Mucosa of rectum (tissue), 2 donors: ENCODE results near the gene ST6GALNAC1.
"Not testable (repeated sequence)": the region's sequence is repeated elsewhere in the genome, so short reads cannot be mapped to it uniquely, and the experiment has no call there.

Experiments
- H3K27ac ChIP-seq, 2 donors: one replicate each; pipeline ENCODE4 v1.7.0; 2013; ENCODE audit warnings: inconsistent platforms in 2 of 2, low read depth in 2 of 2, low read length in 2 of 2
- H3K27me3 ChIP-seq, 2 donors: one replicate each; pipeline ENCODE4 v1.7.0; 2013; ENCODE audit warnings: low read length in 2 of 2; ENCODE audit not compliant: control insufficient read depth in 2 of 2, insufficient read depth in 2 of 2
- H3K36me3 ChIP-seq, 2 donors: one replicate each; pipeline ENCODE4 v1.7.0; 2013; ENCODE audit warnings: low read length in 2 of 2; ENCODE audit not compliant: control insufficient read depth in 2 of 2, insufficient read depth in 2 of 2
- H3K4me1 ChIP-seq, 2 donors: one replicate each; pipeline ENCODE4 v1.7.0; 2013; ENCODE audit warnings: low read length in 2 of 2, mild to moderate bottlenecking in 1 of 2; ENCODE audit not compliant: control insufficient read depth in 2 of 2, insufficient read depth in 2 of 2
- H3K4me3 ChIP-seq, 2 donors: one replicate each; pipeline ENCODE4 v1.7.0; 2013; ENCODE audit warnings: low read length in 2 of 2
- H3K9ac ChIP-seq, 2 donors: one replicate each; pipeline ENCODE4 v1.7.0; 2013; ENCODE audit warnings: low read length in 2 of 2, low read depth in 1 of 2, mild to moderate bottlenecking in 1 of 2
- H3K9me3 ChIP-seq, 2 donors: one replicate each; pipeline ENCODE4 v1.7.0; 2013; ENCODE audit warnings: low read length in 2 of 2; ENCODE audit not compliant: control insufficient read depth in 2 of 2
- donor health status: healthy.
- donor health status: Normal muscosa, but diverticular disease.

Gene ST6GALNAC1

DNA sequence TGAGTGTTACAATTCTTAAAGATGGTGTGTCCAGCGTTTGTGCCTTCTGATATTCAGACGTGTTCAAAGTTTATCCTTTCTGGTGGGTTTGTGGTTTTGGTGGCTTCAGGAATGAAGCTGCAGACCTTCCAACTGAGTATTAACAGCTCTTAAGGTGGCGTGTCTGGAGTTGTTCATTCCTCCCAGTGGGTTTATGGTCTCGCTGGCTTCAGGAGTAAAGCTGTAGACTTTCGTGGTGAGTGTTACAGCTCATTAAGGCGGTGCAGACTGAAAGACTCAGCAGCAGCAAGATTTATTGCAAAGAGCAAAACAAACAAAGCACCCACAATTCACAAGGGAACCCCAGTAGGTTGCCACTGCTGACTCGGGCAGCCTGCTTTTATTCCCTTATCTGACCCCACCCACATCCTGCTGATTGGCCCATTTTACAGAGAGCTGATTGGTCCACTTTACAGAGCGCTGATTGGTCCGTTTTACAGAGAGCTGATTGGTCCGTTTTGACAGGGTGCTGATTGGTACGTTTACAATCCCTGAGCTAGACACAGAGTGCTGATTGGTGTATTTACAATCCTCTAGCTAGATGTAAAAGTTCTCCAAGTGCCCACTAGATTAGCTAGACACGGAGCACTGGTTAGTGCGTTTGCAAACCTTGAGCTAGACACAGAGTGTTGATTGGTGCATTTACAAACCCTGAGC, 29.3 kb downstream of the ST6GALNAC1 start:
- not testable (repeated sequence) for H3K4me1 ChIP-seq, H3K9ac ChIP-seq, H3K36me3 ChIP-seq, H3K27me3 ChIP-seq, H3K27ac ChIP-seq, H3K4me3 ChIP-seq, H3K9me3 ChIP-seq

DNA sequence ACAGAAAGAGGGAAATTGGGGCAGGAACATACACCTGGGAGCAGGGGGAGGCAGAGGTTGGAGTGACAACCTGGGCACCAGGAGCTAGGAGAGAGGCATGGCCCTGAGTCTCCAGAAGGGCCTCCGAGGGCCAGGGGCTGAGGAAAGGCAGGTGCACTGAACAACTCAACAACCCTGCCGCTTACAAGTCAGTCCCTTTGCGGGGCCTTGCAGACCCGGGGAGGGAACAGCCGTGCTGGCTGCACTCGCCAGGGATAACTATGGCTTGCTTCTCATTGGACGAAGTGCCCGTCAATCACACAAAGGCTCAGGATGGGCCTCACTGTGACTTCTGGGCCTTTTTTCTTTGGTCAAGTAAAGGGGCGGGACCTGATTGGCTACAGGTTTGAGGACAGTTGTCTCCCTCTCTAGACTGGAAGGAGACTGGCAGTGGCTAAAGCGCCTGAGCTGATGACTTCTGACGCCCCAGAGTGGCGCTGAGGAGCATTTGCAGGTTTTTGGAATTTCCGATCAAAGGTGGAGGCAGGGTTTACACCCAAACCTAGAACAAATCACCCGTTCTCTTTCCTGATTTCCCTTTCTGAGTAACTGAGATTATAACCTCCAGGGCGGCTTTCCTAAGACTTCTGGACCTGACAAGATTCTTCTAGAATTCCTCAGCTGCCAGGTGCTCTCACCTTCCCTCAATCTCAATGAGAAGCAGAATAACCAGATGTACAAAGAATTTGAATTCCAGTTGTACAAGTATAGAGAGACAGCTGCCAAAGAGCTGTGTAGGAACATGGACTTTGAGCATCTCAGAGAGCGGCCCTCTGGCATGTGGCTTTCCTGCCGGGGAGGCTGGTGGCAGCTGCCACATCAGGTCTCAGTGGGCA, 30.3 kb downstream of the ST6GALNAC1 start:
- H3K9me3 ChIP-seq: no peaks in the 10 kb centered on the region
- H3K27ac ChIP-seq: no peak overlapping the region
- H3K36me3 ChIP-seq: no peaks in the 10 kb centered on the region
- H3K4me1 ChIP-seq: no peaks in the 10 kb centered on the region
- no peak overlapping the region for H3K4me3 ChIP-seq
- no peaks in the 10 kb centered on the region for H3K27me3 ChIP-seq
- H3K9ac ChIP-seq: no peak overlapping the region

DNA sequence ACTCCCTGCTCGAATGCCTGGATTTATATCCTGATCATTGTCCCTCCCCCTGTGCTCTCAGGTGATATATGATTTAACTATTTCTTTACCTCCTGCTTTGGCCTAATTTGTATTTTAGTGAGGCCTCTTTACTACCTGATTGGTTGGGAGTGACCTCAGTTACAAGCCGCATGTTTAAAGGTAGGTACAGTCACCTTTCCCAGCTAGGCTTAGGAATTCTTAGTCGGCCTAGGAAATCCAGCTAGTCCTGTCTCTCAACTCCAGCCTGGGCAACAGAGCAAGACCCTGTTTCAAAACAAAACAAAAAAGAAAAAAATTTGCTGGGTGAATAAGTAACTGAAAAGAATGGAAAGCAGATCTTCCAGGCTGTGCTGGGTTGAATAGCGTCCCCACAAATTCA, 31.1 kb downstream of the ST6GALNAC1 start:
- Histone ChIP-seq H3K27me3 (no peaks in the 10 kb centered on the region), H3K9me3 (no peaks in the 10 kb centered on the region), H3K4me3 (no peak overlapping the region), H3K27ac (no peak overlapping the region), H3K9ac (no peak overlapping the region), H3K4me1 (no peaks in the 10 kb centered on the region), H3K36me3 (no peaks in the 10 kb centered on the region)

DNA sequence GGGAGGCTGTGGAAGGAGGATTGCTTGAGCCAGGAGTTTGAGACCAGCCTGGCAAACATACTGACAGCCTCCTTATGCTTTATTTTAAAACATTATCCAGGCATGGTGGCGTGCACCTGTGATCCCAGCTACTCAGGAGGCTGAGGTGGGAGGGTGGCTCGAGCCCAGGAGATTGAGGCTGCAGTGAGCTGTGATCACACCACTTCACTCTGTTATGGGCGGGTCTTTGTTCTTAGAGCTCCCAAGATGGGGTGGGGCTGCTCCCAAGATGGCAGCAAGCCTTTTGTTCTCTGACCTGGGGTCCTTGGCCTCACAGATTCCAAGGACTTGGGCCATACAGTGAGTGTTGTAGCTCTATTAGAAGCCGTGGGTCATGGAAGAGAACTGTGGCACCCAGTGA, 31.8 kb downstream of the ST6GALNAC1 start:
- H3K9me3 ChIP-seq: no peaks in the 10 kb centered on the region

DNA sequence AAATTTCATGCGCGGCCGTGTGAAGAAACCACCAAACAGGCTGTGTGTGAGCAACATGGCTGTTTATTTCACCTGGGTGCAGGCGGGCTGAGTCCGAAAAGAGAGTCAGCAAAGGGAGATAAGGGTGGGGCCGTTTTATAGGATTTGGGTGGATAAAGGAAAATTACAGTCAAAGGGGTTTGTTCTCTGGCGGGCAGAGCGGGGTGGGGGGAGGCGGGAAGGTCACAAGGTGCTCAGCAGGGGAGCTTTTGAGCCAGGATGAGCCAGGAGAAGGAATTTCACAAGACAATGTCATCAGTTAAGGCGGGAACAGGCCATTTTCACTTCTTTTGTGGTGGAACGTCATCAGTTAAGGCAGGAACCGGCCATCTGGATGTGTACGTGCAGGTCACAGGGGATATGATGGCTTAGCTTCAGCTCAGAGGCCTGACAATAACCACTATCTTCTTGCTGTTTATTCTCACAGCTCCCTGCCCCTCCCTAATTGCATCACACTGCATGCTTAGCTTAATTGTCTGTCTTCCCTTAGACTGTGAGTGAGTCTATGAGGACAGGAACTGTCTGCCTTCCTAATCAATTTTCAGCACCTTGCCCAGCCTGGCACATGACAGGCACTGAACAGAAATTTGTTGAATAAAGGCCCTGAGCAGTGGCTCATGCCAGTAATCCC, 32.3 kb downstream of the ST6GALNAC1 start:
- not testable (repeated sequence) for H3K4me3 ChIP-seq, H3K36me3 ChIP-seq, H3K9ac ChIP-seq, H3K4me1 ChIP-seq, H3K27me3 ChIP-seq, H3K9me3 ChIP-seq, H3K27ac ChIP-seq

More for the DNA sequence above, 31.8 kb downstream of the ST6GALNAC1 start:
- Histone ChIP-seq H3K4me3 (no peak overlapping the region), H3K27ac (no peak overlapping the region), H3K4me1 (no peaks in the 10 kb centered on the region), H3K36me3 (no peaks in the 10 kb centered on the region), H3K9ac (no peak overlapping the region), H3K27me3 (no peaks in the 10 kb centered on the region)

DNA sequence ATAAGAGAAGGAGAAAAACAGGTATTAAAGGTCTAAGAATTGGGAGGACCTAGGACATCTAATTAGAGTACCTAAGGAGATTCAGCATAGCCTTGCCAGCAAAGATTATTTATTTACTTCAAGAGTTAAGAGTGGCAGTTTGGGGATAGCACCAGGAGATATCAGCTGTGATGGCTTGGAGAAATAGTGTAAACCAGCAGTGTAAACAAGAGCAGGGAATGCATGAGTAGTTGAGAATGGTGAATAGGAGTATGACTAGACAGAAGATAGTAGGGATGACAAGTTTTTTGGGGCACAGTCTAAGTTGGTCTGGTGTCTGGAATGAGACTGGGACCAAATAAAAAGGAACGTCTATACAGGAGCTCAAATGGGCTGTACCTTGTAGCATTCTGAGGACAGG, 36.9 kb downstream of the ST6GALNAC1 start:
- not testable (repeated sequence) for H3K9ac ChIP-seq, H3K4me3 ChIP-seq, H3K4me1 ChIP-seq, H3K27ac ChIP-seq, H3K9me3 ChIP-seq, H3K36me3 ChIP-seq, H3K27me3 ChIP-seq

DNA sequence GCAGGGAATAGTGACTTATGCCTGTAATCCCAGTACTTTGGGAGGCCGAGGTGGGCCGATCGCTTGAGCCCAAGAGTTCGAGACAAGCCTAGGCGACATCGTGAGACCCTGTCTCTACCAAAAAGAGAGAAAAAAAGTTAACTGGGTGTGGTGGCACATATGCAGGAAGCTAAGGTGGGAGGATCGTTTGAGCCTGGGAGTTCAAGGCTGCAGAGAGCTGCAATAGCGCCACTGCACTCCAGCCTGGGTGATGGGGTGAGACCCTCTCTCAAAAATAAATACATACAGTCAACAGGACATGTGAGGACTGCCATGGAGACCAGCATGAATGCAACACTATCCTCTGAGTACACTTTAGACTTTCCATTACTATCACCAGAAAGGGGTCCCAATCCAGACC, 42.5 kb downstream of the ST6GALNAC1 start:
- Histone ChIP-seq H3K4me1 (no peaks in the 10 kb centered on the region), H3K27me3 (no peaks in the 10 kb centered on the region), H3K4me3 (no peak overlapping the region), H3K36me3 (no peaks in the 10 kb centered on the region), H3K9me3 (no peaks in the 10 kb centered on the region), H3K9ac (no peak overlapping the region), H3K27ac (no peak overlapping the region)

DNA sequence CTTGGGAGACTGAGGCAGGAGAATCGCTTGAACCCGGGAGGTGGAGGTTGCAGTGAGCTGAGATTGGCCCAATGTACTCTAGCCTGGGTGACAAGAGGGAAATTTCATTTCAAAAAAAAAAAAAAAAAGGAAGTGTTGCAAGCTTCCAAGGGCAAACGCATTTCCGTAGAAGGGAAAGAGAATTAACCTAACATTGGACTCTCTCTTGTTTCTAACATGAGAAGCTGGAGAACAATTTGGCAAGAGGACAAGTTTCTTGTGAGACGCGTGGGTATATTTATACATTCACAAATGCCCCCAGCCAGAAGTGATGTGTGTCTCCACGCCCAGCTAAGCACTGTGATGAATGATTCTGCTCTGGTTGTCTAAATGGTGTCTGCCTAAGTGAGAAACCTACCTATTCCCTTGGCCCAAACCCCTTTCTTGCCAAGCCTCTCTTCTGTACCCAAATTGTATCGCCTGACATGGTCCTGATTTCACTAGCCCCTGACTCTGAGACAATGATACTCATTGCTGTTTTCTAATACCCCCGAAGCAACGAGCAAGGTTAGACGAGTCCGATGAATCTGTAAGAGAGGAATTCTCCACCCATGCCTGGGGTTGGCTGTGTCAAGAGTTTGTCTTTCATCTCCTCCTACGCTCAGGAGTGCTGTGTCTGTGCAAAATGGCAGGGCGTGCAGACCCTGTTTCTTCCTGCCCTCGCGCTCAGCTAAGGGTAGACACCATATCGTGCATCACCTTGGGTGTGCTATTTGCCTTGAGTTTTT, 43.7 kb downstream of the ST6GALNAC1 start:
- H3K9me3 ChIP-seq: no peaks in the 10 kb centered on the region
- no peak overlapping the region for H3K27ac ChIP-seq
- no peak overlapping the region for H3K9ac ChIP-seq
- no peaks in the 10 kb centered on the region for H3K27me3 ChIP-seq
- H3K4me3 ChIP-seq: no peak overlapping the region
- no peaks in the 10 kb centered on the region for H3K4me1 ChIP-seq
- H3K36me3 ChIP-seq: no peaks in the 10 kb centered on the region

DNA sequence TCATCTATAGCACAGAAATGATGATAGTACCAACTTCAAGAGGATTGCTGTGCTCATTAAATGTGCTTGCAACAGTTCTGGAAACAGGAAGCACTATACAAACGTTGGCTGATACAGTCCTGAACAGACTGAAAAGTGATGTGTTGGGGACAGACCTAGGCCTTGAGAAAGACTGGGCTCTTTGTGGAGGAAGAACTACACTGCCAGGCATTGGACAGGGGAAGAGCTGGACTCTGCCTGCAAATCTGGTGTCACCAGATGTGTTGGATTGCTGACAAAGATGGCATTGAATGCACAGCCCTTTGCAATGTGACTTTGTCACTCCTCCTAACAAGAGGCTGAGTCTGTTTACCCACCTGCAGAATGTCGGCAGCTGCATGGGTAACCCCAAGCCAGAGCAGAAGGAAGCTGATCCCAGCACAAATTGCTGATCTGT, 45.5 kb downstream of the ST6GALNAC1 start:
- Histone ChIP-seq H3K36me3 (no peaks in the 10 kb centered on the region), H3K9ac (no peak overlapping the region), H3K27me3 (no peaks in the 10 kb centered on the region), H3K4me1 (no peaks in the 10 kb centered on the region), H3K27ac (no peak overlapping the region), H3K4me3 (no peak overlapping the region), H3K9me3 (no peaks in the 10 kb centered on the region)
